C4-2B (cell line): ENCODE measurements around the gene AIFM3.
"Not testable (repeated sequence)": the region's sequence is repeated elsewhere in the genome, so short reads cannot be mapped to it uniquely, and the experiment has no call there.

Source experiments
- H3K27ac ChIP-seq: fragments of 450-650 bp; 2 replicates; pipeline ENCODE4 v1.5.1; 2017
- CTCF ChIP-seq: fragments of 450-650 bp; conservative IDR thresholded peaks from 2 replicates; pipeline ENCODE4 v1.5.1; 2017; ENCODE audit warnings: mild to moderate bottlenecking
- ZFX ChIP-seq: fragments of 450-650 bp; IDR thresholded peaks from 2 replicates; pipeline ENCODE4 v1.6.1; 2017

AIFM3 gene

GRCh38 chr22:21000987-21001600 lies 34.0 kb downstream of the AIFM3 start:
- no peak for TF ChIP-seq CTCF
- TF ChIP-seq ZFX = peak; percentile 60; the same call in 1 of the 2 replicates
- peak overlapping the region; percentile 96 for H3K27ac ChIP-seq

- TF ChIP-seq CTCF = no peak
- no peak for TF ChIP-seq ZFX
- H3K27ac ChIP-seq = peak within 1 kb of the TSS; percentile 96
Observed at GRCh38 chr22:21001601-21002325, 34.7 kb downstream of the AIFM3 start, which contains the start of gene THAP7. Gene THAP7 (minus strand): TSS chr22:21002118. CDS start chr22:21001911, 207 bp downstream.

- no peak for TF ChIP-seq CTCF
- TF ChIP-seq ZFX = no peak
- no peak overlapping the region for H3K27ac ChIP-seq
Observed at GRCh38 chr22:21003782-21004181, 36.7 kb downstream of the AIFM3 start.

GRCh38 chr22:21009208-21009607 lies 42.2 kb downstream of the AIFM3 start:
- not testable (repeated sequence) for H3K27ac ChIP-seq

GRCh38 chr22:21009638-21010425 lies 42.8 kb downstream of the AIFM3 start:
- H3K27ac ChIP-seq = no peak overlapping the region
- no peak for TF ChIP-seq ZFX

GRCh38 chr22:21010426-21011113 lies 43.5 kb downstream of the AIFM3 start:
- TF ChIP-seq CTCF (no peak), ZFX (no peak)
- H3K27ac ChIP-seq = no peak overlapping the region

GRCh38 chr22:21012446-21013407 lies 45.7 kb downstream of the AIFM3 start:
- H3K27ac ChIP-seq = no peak overlapping the region
- TF ChIP-seq ZFX (no peak), CTCF (no peak)
